ENCODE data around the gene IDNK.

- TF ChIP-seq BHLHE40 (IDR thresholded peaks at IDR 0.05; ENCODE audit: borderline replicate concordance in 1 of 2, low read depth in 2 of 2, low read length in 1 of 2) (no peak), EZH2 (IDR thresholded peaks at IDR 0.05; ENCODE audit: borderline replicate concordance, control insufficient read depth, low read depth, low read length) (no peak), NR2C2 (IDR thresholded peaks at IDR 0.05; ENCODE audit: borderline replicate concordance, control insufficient read depth, insufficient read length, low read depth) (no peak), ZNF687 (IDR thresholded peaks at IDR 0.05) (no peak)
These were observed 8.1 kb downstream of the IDNK start for GRCh38 chr9:83630938-83631457.
